Liver (tissue), 9 donors: Measurements from ENCODE around the gene TLR4. TPM values are rescaled to one million over a fixed set of nuclear protein-coding genes. Genes with fewer than 3 reads are reported as not detected.
A peak's percentile ranks its signal among the peaks of the same experiment; 100 is the strongest.

Source experiments
- DNase-seq: peaks from one replicate; pipeline ENCODE4 v3.0.0-alpha.2; 2017; ENCODE audit warnings: low spot score
- H3K27ac ChIP-seq, 2 donors: one replicate each; pipeline ENCODE4 v1.7.0; 2013; ENCODE audit warnings: inconsistent platforms in 2 of 2, low read length in 2 of 2, control low read depth in 1 of 2, low read depth in 1 of 2, mild to moderate bottlenecking in 1 of 2
- H3K27me3 ChIP-seq, 4 donors: one replicate each; pipeline versions ENCODE4 v1.6.1 to v1.7.0; 2013; ENCODE audit warnings: low read length in 3 of 4, inconsistent platforms in 1 of 4, mild to moderate bottlenecking in 1 of 4, moderate library complexity in 1 of 4; ENCODE audit not compliant: control insufficient read depth in 4 of 4, insufficient read depth in 4 of 4
- H3K36me3 ChIP-seq, 4 donors: one replicate each; pipeline versions ENCODE4 v1.6.1 to v1.7.0; 2013; ENCODE audit warnings: low read length in 3 of 4, mild to moderate bottlenecking in 3 of 4, low read depth in 1 of 4, moderate library complexity in 1 of 4; ENCODE audit not compliant: control insufficient read depth in 4 of 4, insufficient read depth in 3 of 4
- H3K4me1 ChIP-seq, 4 donors: one replicate each; pipeline versions ENCODE4 v1.6.1 to v1.7.0; 2013; ENCODE audit warnings: low read length in 3 of 4, mild to moderate bottlenecking in 3 of 4, moderate library complexity in 1 of 4; ENCODE audit not compliant: control insufficient read depth in 4 of 4, insufficient read depth in 4 of 4
- H3K4me3 ChIP-seq, 3 donors: one replicate each; pipeline versions ENCODE4 v1.6.1 to v1.7.0; 2013; ENCODE audit warnings: low read length in 3 of 3, control low read depth in 1 of 3, low read depth in 1 of 3, mild to moderate bottlenecking in 1 of 3
- H3K9ac ChIP-seq, 2 donors: one replicate each; pipeline ENCODE4 v1.7.0; 2013; ENCODE audit warnings: low read length in 2 of 2, mild to moderate bottlenecking in 2 of 2, moderate library complexity in 2 of 2, control low read depth in 1 of 2, low read depth in 1 of 2
- H3K9me3 ChIP-seq, 4 donors: one replicate each; pipeline versions ENCODE4 v1.6.1 to v1.7.0; 2013; ENCODE audit warnings: low read length in 3 of 4; ENCODE audit not compliant: control insufficient read depth in 4 of 4
- EGR1 ChIP-seq, 2 donors: IDR thresholded peaks; 2 replicates each; pipeline ENCODE4 v1.6.1; 2016 to 2018; ENCODE audit warnings: antibody characterized with exemption in 2 of 2, low read depth in 2 of 2
- FOXA1 ChIP-seq: IDR thresholded peaks from 2 replicates; pipeline ENCODE4 v1.6.1; 2016; ENCODE audit warnings: antibody characterized with exemption
- FOXA2 ChIP-seq: IDR thresholded peaks from 2 replicates; pipeline ENCODE4 v1.6.1; 2016; ENCODE audit warnings: antibody characterized with exemption
- GABPA ChIP-seq, 2 donors: IDR thresholded peaks in 1 of 2; conservative IDR thresholded peaks in 1 of 2; 2 replicates each; pipeline ENCODE4 v1.6.1; 2016; ENCODE audit warnings: antibody characterized with exemption in 2 of 2, mild to moderate bottlenecking in 1 of 2, moderate library complexity in 1 of 2
- HNF4A ChIP-seq, 2 donors: conservative IDR thresholded peaks; 2 replicates each; pipeline ENCODE4 v1.6.1; 2016; ENCODE audit warnings: antibody characterized with exemption in 2 of 2, mild to moderate bottlenecking in 2 of 2
- HNF4G ChIP-seq: IDR thresholded peaks from 2 replicates; pipeline ENCODE4 v1.6.1; 2016; ENCODE audit warnings: antibody characterized with exemption
- JUND ChIP-seq, 2 donors: IDR thresholded peaks; 2 replicates each; pipeline ENCODE4 v1.6.1; 2016; ENCODE audit warnings: antibody characterized with exemption in 2 of 2
- NR2F2 ChIP-seq: IDR thresholded peaks from 2 replicates; pipeline ENCODE4 v1.6.1; 2016; ENCODE audit warnings: antibody characterized with exemption
- RAD21 ChIP-seq, 2 donors: IDR thresholded peaks; 2 replicates each; pipeline ENCODE4 v1.6.1; 2016; ENCODE audit warnings: antibody characterized with exemption in 2 of 2, mild to moderate bottlenecking in 2 of 2
- RXRA ChIP-seq, 2 donors: IDR thresholded peaks; 2 replicates each; pipeline ENCODE4 v1.6.1; 2017 to 2018; ENCODE audit warnings: antibody characterized with exemption in 2 of 2, mild to moderate bottlenecking in 1 of 2
- SP1 ChIP-seq: IDR thresholded peaks from 2 replicates; pipeline ENCODE4 v1.6.1; 2018; ENCODE audit warnings: antibody characterized with exemption, mild to moderate bottlenecking
- TAF1 ChIP-seq: conservative IDR thresholded peaks from 2 replicates; pipeline ENCODE4 v1.6.1; 2016; ENCODE audit warnings: antibody characterized with exemption, mild to moderate bottlenecking
- YY1 ChIP-seq: IDR thresholded peaks from 2 replicates; pipeline ENCODE4 v1.6.1; 2016; ENCODE audit warnings: antibody characterized with exemption, mild to moderate bottlenecking
- WGBS: extraction: QIAGEN DNeasy Blood & Tissue Kit; methylation state at CpG from one replicate; pipeline ENCODE4 v1.1.7; 2013; 5-methylcytosine and 5-hydroxymethylcytosine counted together
- polyA plus RNA-seq, 2 donors: library from polyadenylated mRNA; stranded (reverse) in 1 of 2; unstranded in 1 of 2; fragments of 200-250 nt in 1 of 2; fragments of >200 nt in 1 of 2; fragmentation: Nextera tagmentation in 1 of 2; extraction: Ambion mirVana in 1 of 2; gene quantifications; one replicate each; pipeline versions ENCODE4 v1.2.1 to v1.2.3, GENCODE V29; 2013 to 2015
- total RNA-seq, 2 donors: library from RNA; depleted of rRNA; stranded (reverse); fragments of >200 nt; gene quantifications; one replicate each; pipeline ENCODE4 v1.2.3, GENCODE V29; 2014
- TF ChIP-seq, protein P1 (sequence below): IDR thresholded peaks from 2 replicates; pipeline ENCODE4 v1.6.1; 2016; ENCODE audit warnings: antibody characterized with exemption
- TF ChIP-seq, protein P2 (sequence below): IDR thresholded peaks from 2 replicates; pipeline ENCODE4 v1.6.1; 2016; ENCODE audit warnings: antibody characterized with exemption
- TF ChIP-seq, protein P3 (sequence below): fragments of 150-350 bp; IDR thresholded peaks from 2 replicates; pipeline ENCODE4 v1.5.1; 2017; ENCODE audit warnings: improper control_type of control experiment, low read depth, low read length; ENCODE audit not compliant: missing input control
- TF ChIP-seq, protein P4 (sequence below): IDR thresholded peaks from 2 replicates; pipeline ENCODE4 v1.6.1; 2016; ENCODE audit warnings: antibody characterized with exemption, mild to moderate bottlenecking
- TF ChIP-seq, protein P5 (sequence below): IDR thresholded peaks from 2 replicates; pipeline ENCODE4 v1.6.1; 2016; ENCODE audit warnings: antibody characterized with exemption
- donor health status: healthy.
- donor health status: healthy.
- donor health status: healthy.
- donor health status: healthy.
- donor health status: healthy.

The TLR4 gene
- total and polyA plus RNA-seq, 4 donors: 5.4 to 23.3 (median 10.0) TPM

DNA sequence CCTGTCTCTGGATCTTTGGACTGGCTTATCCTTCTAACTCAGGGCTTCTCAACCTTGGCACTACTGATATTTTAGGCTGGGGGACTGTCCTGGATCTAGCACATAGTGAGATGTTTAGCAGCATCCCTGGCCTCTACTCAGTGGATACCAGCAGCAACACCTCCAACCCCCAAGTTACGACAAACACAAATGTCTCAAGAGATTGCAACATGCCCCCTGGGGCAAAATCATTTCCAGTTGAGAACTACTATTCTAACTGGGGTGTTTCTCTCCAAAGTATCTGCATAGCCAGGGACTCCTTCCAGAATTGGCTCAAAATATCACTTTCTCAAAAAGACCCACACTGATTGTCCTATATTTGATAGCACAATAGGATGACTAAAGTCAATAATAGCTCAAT, 7.2 kb upstream of the TLR4 start:
- Histone ChIP-seq H3K4me1 (no peaks in the 10 kb centered on the region), H3K9me3 (no peaks in the 10 kb centered on the region), H3K9ac (no peak overlapping the region), H3K4me3 (no peak overlapping the region), H3K27ac (peak overlapping the region in 1 of 2 donors; percentile 28), H3K27me3 (no peaks in the 10 kb centered on the region), H3K36me3 (no peaks in the 10 kb centered on the region)
- TF ChIP-seq HNF4G (no peak), RAD21 (IDR thresholded peaks at IDR 0.05) (no peak), RXRA (IDR thresholded peaks at IDR 0.05) (no peak), HNF4A (conservative IDR thresholded peaks at IDR 0.05) (no peak), EGR1 (IDR thresholded peaks at IDR 0.05; ENCODE audit: low read depth in 2 of 2) (no peak), SP1 (no peak), GABPA (IDR thresholded peaks at IDR 0.05 in 1 of 2, conservative IDR thresholded peaks at IDR 0.05 in 1 of 2) (no peak)
- TF ChIP-seq, protein P1, sequence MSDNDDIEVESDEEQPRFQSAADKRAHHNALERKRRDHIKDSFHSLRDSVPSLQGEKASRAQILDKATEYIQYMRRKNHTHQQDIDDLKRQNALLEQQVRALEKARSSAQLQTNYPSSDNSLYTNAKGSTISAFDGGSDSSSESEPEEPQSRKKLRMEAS: no peak
- TF ChIP-seq, protein P2, sequence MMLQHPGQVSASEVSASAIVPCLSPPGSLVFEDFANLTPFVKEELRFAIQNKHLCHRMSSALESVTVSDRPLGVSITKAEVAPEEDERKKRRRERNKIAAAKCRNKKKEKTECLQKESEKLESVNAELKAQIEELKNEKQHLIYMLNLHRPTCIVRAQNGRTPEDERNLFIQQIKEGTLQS: no peak
- DNase-seq: no peak
- WGBS: 88% methylated on average over 1 of the region's 1 CpG

DNA sequence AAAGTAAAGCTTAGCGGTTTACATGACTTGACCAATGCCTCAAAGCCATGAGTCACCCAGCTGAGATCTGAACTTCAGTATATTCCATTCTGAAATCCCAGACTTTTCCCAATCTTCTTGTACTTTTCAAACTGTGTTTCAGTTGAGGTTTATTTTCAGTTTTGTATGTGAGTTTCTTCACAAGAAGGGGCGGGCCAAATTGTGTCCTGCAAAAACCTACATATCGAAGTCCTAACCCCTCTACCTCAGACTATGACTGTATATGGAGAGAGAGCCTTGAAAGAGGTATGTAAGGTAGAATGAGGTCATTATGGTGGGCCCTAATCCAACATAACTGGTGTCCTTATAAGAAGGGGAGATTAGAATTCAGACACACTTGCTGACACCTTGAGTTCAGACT, 666 bp upstream of the TLR4 start:
- TF ChIP-seq TAF1 (no peak), FOXA1 (no peak), SP1 (no peak), RAD21 (IDR thresholded peaks at IDR 0.05) (no peak), GABPA (IDR thresholded peaks at IDR 0.05 in 1 of 2, conservative IDR thresholded peaks at IDR 0.05 in 1 of 2) (no peak), NR2F2 (no peak), RXRA (IDR thresholded peaks at IDR 0.05) (no peak), HNF4G (no peak), FOXA2 (no peak), EGR1 (IDR thresholded peaks at IDR 0.05; ENCODE audit: low read depth in 2 of 2) (no peak), YY1 (no peak), HNF4A (conservative IDR thresholded peaks at IDR 0.05) (no peak), JUND (IDR thresholded peaks at IDR 0.05) (no peak)
- TF ChIP-seq, protein P2: no peak
- TF ChIP-seq, protein P3, sequence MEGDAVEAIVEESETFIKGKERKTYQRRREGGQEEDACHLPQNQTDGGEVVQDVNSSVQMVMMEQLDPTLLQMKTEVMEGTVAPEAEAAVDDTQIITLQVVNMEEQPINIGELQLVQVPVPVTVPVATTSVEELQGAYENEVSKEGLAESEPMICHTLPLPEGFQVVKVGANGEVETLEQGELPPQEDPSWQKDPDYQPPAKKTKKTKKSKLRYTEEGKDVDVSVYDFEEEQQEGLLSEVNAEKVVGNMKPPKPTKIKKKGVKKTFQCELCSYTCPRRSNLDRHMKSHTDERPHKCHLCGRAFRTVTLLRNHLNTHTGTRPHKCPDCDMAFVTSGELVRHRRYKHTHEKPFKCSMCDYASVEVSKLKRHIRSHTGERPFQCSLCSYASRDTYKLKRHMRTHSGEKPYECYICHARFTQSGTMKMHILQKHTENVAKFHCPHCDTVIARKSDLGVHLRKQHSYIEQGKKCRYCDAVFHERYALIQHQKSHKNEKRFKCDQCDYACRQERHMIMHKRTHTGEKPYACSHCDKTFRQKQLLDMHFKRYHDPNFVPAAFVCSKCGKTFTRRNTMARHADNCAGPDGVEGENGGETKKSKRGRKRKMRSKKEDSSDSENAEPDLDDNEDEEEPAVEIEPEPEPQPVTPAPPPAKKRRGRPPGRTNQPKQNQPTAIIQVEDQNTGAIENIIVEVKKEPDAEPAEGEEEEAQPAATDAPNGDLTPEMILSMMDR: no peak
- TF ChIP-seq, protein P1: no peak
- TF ChIP-seq, protein P4, sequence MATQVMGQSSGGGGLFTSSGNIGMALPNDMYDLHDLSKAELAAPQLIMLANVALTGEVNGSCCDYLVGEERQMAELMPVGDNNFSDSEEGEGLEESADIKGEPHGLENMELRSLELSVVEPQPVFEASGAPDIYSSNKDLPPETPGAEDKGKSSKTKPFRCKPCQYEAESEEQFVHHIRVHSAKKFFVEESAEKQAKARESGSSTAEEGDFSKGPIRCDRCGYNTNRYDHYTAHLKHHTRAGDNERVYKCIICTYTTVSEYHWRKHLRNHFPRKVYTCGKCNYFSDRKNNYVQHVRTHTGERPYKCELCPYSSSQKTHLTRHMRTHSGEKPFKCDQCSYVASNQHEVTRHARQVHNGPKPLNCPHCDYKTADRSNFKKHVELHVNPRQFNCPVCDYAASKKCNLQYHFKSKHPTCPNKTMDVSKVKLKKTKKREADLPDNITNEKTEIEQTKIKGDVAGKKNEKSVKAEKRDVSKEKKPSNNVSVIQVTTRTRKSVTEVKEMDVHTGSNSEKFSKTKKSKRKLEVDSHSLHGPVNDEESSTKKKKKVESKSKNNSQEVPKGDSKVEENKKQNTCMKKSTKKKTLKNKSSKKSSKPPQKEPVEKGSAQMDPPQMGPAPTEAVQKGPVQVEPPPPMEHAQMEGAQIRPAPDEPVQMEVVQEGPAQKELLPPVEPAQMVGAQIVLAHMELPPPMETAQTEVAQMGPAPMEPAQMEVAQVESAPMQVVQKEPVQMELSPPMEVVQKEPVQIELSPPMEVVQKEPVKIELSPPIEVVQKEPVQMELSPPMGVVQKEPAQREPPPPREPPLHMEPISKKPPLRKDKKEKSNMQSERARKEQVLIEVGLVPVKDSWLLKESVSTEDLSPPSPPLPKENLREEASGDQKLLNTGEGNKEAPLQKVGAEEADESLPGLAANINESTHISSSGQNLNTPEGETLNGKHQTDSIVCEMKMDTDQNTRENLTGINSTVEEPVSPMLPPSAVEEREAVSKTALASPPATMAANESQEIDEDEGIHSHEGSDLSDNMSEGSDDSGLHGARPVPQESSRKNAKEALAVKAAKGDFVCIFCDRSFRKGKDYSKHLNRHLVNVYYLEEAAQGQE: no peak
- TF ChIP-seq, protein P5, sequence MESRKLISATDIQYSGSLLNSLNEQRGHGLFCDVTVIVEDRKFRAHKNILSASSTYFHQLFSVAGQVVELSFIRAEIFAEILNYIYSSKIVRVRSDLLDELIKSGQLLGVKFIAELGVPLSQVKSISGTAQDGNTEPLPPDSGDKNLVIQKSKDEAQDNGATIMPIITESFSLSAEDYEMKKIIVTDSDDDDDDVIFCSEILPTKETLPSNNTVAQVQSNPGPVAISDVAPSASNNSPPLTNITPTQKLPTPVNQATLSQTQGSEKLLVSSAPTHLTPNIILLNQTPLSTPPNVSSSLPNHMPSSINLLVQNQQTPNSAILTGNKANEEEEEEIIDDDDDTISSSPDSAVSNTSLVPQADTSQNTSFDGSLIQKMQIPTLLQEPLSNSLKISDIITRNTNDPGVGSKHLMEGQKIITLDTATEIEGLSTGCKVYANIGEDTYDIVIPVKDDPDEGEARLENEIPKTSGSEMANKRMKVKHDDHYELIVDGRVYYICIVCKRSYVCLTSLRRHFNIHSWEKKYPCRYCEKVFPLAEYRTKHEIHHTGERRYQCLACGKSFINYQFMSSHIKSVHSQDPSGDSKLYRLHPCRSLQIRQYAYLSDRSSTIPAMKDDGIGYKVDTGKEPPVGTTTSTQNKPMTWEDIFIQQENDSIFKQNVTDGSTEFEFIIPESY: no peak
- no peaks in the 10 kb centered on the region for H3K9me3 ChIP-seq
- no peaks in the 10 kb centered on the region for H3K27me3 ChIP-seq
- DNase-seq: no peak
- H3K36me3 ChIP-seq: no peaks in the 10 kb centered on the region
- H3K4me1 ChIP-seq: peaks cover 0 to 8% (median 1%) of the 10 kb centered on the region in 4 donors
- peak overlapping the region in 1 of 3 donors; percentile 35 for H3K4me3 ChIP-seq
- no peak overlapping the region for H3K9ac ChIP-seq
- 85% methylated on average over 3 of the region's 3 CpGs for WGBS
- peak overlapping the region; percentile 77 to 93 for H3K27ac ChIP-seq
